GM21786 (cell line): Measurements from ENCODE around the gene TIMM44.
"Not testable (repeated sequence)": the region's sequence is repeated elsewhere in the genome, so short reads cannot be mapped to it uniquely, and the experiment has no call there.

ENCODE experiments used
- ATAC-seq: cut with Tn5 transposase; IDR thresholded peaks from one replicate; pipeline ENCODE4 v1.9.1; 2021; ENCODE audit not compliant: unreplicated experiment

Gene TIMM44

DNA sequence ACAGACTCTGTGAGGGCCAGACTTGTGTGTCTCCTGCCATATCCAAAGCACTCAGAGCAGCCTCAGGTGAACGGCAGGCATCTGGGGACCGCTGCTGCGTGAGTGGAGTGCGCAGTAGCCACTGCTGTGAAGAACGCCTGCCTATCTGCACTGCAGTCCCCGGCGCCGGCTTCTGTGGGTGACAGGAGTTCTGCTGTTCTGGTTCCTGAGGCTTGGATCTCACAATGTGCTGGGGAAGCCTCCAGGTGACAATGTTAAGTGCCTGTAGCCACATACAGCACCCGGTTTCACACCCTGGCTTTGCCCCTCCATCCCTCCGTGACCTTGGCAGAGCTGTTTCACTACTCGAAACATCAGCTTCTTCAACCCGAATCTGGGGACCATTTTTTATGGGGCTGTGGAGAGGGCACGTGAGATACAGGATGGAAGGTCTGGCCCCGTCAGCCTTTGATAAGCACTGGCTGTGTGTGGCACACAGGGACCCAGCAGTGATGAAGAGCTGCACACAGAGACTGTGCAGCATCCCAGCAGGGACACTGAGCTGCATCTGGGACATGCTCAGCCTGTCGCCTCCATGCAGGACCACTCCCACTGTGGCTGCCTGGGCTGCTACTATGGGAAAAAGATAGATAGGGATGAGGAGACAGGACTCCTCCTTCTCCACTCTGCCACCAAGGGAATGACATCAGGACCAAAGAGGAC, 33.7 kb upstream of the TIMM44 start:
- ATAC-seq: no peak

DNA sequence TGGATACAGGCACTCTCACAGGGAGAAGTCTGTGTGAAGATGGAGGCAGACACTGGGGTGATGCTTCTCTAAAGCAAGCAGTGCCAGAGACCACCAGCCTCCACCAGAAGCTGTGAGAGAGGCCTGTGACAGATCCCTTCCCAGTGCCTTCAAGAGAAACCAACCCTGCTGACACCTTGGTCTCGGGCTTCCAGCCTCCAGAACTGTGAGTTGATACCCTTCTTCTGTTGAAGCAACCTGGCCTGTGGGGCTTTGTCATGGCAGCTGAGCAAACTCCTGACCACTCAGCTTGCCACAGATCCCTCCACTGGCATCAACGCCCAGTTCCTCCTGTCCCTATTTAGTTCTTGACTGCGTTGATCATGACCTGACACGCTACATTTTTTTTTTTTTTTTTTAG, 33.0 kb upstream of the TIMM44 start:
- no peak for ATAC-seq

DNA sequence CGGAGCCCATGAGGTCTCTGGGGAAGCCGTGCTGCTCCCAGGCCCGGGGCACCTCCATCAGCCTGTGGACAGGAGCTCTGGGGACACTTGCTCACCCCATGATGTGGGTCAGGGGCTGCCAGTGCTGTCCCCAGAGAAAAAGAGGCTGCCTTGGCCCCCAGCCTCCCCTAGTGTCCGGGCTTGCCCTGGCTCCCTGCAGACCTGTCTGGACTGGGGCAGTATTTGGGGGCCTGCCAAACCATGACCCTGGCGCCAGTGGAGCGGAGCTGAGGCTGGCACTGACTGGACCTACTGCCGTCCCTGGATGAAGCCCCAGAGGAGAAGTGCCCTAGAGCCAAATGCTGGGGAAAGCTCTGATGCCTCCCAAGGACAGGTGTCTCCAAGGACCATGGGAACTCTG, 31.6 kb upstream of the TIMM44 start:
- no peak for ATAC-seq

DNA sequence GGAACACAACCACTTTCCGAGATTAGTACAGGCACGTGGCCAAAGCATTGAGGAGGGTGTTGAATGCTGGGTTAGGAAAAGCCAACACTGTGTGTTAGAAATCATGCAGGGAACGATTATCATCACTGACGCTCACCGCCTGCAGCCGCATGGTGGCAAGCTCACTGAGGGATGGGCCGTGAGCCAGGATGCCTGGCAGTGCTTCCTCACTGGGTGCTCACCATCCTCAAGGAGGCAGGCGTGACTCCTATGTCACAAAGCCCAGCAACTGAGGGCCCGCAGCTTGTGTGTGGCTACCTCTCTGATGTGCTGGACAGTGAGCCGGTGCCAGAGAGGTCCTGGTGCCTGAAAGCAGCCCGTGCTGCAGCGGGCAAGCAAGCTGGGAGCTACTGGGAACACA, 30.4 kb upstream of the TIMM44 start:
- no peak for ATAC-seq

DNA sequence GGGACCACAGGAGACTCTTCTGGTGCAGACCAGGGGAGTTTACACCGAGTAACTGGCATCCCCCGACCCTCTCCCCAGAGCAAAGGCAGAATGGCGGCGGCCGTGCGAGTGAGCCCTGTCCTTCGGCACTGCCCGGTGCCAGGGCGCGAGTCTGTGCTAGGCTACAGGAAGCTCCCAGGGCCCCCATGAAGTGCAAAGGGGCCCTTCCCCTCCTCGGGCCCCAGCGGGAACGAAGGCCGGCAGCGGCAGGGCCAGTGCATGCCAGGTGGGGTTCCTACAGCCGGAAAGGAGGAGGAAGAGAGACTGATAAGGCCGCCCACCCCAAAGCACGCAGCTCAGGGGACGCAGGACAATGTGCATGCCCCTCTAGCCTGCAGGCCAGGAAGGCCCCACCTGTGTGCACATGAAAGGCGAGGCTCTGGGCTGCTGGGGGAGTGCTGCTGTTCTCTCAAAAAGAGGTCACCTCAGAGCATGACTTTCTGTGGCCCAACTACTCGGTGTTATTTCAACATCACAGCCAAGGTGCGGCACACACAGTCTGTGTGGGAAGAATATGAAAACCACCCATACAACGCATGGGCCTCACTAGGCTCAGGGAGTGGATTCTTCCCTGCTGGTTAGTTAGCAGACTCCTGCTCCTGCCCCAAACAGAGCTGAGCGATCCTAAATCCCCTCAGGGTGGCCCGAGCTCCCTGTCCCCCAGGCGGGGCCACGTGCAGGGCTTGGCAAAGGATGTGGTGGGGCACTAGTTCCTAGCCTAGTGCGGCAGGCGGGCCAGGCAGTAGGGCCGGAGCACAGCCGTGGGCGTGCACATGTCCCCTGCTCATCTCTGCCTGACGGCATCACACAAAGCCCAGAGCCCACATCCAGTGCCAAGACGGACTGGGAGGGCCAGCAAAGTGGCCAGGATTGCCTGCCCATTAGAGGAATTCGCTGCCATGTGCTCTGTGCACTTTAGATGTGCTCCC, 28.4 kb upstream of the TIMM44 start:
- ATAC-seq: no peak

DNA sequence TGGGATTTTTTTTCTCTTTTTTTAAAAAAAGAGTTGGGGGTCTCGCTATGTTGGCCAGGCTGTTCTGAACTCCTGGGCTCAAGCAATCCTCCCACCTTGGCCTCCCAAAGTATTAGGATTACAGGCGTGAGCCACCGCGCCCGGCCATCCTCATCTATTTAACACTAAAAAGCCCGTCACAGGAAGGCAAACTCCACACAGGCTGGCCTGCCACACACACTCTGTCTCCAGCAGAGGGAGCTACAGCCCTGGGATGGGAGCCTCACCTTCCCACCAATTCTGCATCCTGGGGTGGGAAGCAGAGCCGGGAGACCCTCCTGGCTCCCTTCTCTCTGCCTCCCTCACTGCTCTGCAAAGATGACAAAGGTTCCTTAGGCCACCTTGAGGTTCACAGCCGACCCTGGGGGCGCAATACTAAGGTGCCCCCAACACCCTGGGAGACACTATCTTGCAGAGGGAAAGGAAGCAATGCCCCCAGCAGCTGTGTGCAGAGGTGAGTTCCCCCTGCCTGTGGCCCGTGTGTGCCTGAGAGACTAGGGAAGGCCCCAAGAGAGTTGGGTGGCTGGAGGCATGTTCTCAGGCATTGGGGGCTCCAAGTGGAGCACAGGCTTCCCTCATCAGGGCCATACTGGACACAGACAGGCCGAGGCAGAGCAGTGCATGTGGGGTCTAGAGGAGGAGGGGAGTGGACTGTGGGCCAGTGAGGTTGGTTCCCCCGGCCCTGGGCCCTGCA, 27.4 kb upstream of the TIMM44 start:
- no peak for ATAC-seq

DNA sequence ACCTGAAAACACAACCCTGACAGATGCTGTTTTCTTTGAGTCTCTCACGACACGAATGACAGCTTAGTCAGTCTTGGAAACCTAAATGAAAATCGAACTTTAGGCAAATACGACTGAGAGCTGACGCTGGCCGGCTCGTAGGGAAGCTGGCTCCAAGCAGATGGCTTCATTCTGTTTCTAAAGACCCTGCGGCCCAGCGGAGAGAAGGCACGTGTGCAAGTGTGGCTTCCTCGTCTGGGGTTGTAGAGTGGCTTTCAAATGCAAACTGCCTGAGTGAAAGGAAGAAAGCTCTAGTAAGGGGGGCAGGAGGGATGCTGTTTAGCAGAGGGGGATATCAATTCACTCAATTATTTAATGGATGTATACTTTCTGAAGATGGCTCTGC, 26.1 kb upstream of the TIMM44 start:
- no peak for ATAC-seq

DNA sequence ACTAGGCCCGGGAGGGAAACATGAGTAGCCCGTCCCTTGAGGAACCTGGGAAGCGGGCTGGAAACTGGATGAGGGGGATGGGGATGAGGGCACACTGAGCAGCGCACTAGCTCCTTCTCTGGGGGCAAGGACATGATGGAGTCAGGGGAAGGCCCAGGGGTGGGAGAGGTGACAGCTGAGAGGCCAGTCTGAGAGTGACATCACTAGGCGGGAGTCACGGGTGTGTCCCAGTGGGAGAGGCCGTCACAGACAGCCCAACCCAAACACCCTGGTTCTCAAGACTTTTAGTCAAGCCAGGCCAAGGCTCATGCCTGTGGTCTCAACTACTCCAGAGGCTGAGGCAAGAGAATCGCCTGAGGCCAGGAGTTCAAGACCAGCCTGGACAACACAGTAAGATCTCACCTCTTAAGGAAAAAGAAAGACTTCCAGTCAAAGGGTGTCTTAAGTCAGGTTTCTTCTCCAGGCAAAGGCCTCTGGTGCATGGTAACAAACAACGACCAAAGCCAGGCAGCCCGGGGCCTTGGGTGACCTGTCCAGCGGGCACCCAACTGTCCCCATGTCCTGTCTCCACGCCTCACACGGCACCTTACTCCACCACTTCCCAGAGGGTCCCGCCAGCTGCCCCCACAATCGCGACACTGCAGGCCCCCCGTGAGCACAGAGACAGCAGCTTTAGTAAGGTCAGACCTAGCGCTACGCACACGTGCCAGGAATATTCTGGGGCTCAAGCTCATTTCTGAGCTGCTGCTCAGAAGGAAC, 25.5 kb upstream of the TIMM44 start:
- ATAC-seq: no peak

DNA sequence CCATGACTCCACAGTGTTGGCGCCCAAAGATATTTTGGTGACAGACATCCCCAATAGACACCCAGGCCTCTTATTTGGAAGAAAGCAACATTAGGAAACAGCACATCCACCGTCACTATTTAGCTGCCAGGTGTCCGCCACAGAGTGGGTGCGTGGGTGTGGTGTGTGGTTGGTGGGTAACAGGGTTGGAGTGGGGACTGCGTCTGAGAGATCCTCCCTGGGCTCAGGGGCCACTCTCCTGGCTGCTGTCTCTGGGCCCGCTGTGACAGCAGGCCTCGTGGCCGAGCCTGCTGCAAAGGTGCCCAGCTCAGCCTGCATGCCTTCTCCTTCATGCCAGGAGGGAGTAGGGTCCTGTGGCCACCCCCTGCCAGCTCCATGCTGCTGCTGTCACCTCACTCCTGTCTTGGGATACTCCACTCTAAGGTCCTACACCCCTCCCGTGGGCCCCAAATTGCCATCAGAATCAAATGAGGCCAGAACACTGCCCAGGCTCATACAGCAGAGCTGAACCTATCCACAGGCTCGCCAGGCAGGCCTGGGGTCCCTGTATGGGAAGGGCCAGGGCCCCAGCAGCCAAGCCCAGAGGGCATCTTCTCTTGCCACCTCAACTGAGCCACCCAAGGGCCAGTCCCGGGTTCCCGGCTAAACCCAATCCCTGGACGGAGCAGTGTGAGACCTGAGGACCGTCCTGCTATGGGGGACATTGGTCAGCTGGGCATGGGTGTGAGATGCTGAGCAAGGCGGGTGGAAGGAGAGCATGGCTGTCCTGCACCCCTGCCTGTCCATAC, 24.7 kb upstream of the TIMM44 start:
- ATAC-seq: no peak

DNA sequence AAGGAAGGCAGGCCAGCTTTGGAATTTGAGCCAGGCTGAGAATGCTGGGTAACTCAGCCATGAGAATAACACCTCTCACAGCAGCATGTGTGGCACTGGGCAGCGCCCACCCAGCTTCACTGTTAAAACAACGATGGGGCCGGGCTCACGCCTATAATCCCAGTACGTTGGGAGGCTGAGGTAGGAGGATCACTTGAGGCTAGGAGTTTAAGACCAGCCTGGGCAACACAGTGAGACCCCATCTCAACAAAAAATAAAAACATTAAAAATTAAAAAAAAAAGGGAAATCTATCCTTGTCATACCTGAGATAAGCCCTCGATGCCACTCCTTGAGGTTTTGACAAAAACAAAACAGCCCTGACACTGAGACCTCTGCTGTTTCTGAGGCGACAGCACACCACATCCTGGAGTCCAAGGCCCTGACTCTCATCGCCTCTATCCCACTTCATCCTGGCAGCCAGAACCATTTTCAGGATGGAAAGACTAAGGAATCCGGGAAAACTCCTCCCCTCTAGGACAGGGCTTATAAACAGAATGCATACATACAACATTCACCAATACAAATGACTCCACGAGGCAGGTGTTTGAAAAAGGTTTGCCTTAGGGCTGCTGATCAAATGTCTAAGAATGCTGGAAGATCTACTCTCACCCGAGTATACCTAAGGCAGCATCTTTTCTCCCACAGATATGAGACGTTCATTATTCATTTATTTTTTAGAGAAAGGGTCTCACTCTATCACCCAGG, 22.6 kb upstream of the TIMM44 start:
- ATAC-seq: no peak

DNA sequence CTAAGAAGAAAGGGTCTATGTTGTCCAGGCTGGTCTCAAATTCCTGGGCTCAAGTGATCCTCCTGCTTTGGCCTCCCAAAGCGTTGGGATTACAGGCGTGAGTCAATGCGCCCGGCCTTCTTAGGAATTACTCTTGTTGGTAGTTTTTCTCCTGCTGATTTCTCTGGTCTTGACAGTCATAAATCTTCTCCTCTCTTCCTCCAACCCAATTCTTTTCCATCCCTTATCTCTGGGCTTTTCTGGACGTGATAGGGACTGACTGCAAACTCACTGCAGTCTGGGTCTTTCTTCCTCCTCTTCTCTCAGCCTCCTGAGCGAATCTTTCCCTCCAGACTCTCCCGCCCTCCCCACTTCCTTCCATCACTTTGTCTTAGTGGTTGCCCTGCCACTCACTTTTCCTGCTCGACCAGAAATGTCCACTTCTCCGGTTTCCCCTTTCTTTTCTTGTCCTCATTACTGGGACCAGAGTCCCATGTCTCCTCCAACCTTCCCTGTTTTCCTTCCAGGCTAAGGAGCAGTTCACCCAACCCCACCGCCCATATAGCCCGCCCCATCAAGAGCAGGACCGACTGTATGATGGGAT, 21.9 kb upstream of the TIMM44 start:
- no peak for ATAC-seq

DNA sequence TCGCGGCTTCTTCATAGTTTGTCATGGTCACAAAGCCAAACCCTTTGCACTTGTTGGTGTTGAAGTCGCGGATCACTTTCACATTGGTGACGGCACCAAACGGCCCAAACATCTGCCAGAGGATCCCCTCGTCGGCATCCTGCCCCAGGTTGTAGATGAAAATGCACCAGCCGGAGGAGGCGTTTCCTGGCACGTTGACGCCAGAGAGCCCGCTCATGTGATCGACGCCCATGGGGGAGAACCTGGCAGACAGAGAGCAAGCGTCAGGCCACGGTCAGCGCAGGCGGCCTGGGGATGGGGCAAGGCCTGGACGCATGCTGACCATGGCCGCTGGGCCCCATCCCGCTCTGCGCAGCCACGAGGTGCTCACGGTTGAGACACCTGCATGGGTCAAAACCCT, 20.1 kb upstream of the TIMM44 start:
- ATAC-seq: no peak

DNA sequence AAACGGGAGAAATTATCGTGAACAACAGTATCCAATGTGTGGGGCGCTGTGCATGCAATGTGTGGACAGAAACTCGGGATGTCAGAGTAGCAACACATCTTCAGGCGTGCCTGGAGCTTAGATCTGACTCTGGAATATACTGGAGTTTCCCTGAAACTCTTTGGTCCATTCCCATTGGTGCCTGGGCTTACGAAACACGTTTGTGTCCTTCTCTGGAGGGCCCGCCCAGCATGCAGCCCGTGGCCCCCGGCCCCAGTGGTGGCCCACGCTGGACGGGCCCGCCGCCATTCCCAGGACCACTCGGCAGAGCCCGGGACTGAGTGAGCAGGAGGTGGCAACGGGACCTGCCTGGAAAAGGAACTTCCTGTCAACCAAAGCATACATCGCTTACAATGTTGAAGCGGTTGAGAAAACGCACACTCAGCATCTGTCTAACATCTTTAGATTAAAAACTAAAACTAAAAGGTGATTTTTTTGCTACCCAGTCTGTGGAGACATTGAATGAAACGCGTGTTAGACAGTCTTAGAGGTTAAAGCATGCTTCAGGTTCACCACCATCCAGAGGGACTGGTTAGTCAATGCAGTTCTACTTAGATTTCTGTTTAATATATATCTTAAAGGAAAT, 19.3 kb upstream of the TIMM44 start:
- no peak for ATAC-seq

DNA sequence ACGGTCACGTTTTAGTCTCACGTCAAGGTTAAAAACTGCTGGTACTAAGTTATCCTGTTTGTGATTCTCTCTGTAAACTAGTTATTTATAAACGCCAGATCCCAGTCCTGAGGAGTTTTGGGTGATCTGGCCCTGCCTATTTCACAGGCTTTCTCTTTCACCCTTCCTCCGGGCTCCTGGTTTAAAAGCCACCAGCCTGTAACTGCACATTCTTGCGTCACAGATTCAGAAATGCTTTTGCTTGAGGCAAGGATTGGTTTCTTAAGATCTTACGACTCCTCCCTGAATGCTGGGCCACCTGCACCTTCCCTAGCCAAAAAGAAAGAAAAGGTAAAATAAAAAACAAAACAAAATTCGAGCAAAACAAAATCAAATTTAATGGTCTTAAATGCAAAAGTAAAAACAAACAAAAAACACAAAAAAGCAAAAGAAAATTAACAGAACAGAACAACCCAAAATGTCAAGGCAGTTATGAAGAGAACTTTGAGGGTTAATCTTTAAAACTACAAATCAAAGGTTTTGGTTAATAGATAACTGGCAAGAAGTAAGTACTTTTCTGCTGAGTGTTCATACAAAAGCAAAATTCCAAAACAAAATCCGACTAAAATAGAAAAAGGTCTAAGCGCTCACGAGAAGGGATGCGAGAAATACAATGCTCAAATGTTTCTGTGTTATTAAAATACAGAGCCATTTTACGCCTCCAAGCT, 18.6 kb upstream of the TIMM44 start:
- no peak for ATAC-seq

DNA sequence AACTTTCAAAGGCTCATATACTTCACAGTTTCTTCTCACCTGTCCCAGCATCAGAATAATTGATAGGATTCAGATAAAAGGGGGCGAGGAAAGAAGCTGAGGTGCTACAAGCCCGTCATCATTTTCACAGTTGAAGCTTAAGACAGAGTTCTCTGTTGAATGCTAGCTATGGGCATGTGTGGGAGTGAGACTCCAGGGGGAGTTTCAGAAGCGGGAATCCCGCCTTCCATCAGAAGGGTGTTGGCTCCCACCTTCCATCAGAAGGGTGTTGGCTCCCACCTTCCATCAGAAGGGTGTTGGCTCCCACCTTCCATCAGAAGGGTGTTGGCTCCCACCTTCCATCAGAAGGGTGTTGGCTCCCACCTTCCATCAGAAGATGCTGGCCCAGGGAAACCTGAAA, 17.6 kb upstream of the TIMM44 start:
- ATAC-seq: not testable (repeated sequence)

DNA sequence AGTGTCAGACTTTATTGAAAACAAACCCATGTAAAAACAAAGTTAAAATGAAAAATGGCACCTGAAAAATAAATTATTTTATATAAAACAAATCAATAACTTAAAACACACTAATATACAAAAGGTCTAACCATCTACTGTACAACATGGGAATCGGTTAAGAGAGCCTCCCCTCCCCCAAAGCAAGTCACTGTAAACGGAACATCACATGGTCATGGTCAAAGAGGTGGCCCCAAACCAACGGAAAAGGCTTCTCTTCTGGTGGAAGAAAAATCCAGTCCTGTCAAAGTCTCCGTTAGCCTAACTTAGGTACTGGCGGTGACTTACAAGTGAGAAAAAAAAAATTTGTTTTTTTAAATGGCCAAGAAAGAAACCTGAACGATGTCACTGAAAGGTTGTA, 15.7 kb upstream of the TIMM44 start:
- ATAC-seq: no peak

DNA sequence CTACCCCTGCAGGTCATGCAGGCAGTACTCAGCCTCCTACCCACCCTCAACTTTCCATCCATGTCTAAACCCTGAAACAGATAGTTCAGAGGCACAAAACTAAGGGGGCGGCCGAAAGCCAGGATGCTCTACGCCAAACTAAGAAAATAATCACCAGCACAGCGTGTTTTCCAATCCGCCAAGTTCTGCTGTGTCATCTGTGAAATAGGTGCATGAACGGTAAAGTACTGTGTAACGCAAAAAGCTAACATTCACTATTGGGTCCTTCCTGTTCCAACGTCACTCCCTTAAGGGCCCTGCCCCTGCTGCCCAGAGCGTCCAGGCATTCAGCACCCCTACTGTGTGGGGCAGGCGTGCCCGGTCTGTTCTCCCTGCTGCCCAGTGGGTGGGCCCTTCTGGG, 12.2 kb upstream of the TIMM44 start:
- no peak for ATAC-seq

DNA sequence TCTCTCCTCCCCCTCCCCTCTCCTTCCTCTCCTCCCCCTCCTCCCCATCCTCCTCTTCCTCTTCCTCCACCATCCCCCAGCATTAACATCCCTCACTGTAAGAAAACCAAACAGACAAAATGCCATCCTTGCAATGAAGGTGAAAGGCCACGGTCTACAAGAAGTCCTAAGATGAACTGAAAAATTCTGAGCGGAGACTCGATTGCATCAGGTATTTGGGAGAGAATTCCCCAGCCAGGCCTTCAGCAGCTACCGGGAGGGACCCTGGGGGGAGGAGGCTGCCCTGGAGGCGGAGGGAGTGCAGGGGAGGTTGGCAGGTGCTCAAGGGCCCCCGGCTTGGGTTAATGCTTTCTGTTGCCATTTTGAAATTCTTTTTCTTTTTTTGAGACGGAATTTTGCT, 10.1 kb upstream of the TIMM44 start:
- ATAC-seq: no peak
